Renal cortex interstitium (tissue), 15 donors: ENCODE data around the gene OR7G3. TPM values are rescaled to one million over a fixed set of nuclear protein-coding genes. Genes with fewer than 3 reads are reported as not detected.
A peak's percentile ranks its signal among the peaks of the same experiment; 100 is the strongest.

ENCODE experiments used
- DNase-seq, 11 donors: peaks; one replicate each; pipeline ENCODE4 v3.0.0-alpha.2; 2013; ENCODE audit warnings: low read depth in 9 of 11, low spot score in 4 of 11; ENCODE audit errors: extremely low read depth in 1 of 11
- long read RNA-seq, 16 experiments: transcript quantifications; one replicate each; lab custom pipeline, GENCODE V29; 2026
- polyA plus RNA-seq, 3 donors: library from polyadenylated mRNA; unstranded; fragments of 120-200 nt; gene quantifications; one replicate each; pipeline ENCODE4 v1.2.1, GENCODE V29; 2013; ENCODE audit not compliant: insufficient read length in 3 of 3

Gene OR7G3
- not detected for polyA plus RNA-seq
- long read RNA-seq, donor 1 = 0 reads
- long read RNA-seq, donor 2 = 0 reads
- long read RNA-seq, donor 3 = 0 reads
- long read RNA-seq, donor 4 = 0 reads
- long read RNA-seq, donor 5 = 0 reads
- long read RNA-seq, donor 6 = 0 reads
- long read RNA-seq, donor 7 = 0 reads
- long read RNA-seq, donor 8 = 0 reads
- long read RNA-seq, donor 9 = 0 reads
- long read RNA-seq, donor 10 = 0 reads
- long read RNA-seq, donor 11 = 0 reads
- long read RNA-seq, donor 12 = 0 reads
- long read RNA-seq, donor 13 = 0 reads
- long read RNA-seq, donor 14 = 0 reads
- long read RNA-seq, donor 15 = 0 reads
- long read RNA-seq, donor 16 = 0 reads

GRCh38 chr19:9126900-9127405 is at the start of gene OR7G3:
Gene OR7G3, minus strand, starts transcription at chr19:9126950. Its CDS starts 0 bp downstream, at chr19:9126950.
- DNase-seq = no peak

GRCh38 chr19:9175326-9175725 is 48.6 kb upstream of the OR7G3 start:
- no peak for DNase-seq

GRCh38 chr19:9171393-9171991 is 44.7 kb upstream of the OR7G3 start:
- no peak for DNase-seq

- DNase-seq = no peak
These were observed 40.1 kb upstream of the OR7G3 start for GRCh38 chr19:9166846-9167245.

- no peak for DNase-seq
These were observed 38.5 kb upstream of the OR7G3 start for GRCh38 chr19:9165261-9165660.

GRCh38 chr19:9161427-9161826 is 34.7 kb upstream of the OR7G3 start:
- no peak for DNase-seq

DNA sequence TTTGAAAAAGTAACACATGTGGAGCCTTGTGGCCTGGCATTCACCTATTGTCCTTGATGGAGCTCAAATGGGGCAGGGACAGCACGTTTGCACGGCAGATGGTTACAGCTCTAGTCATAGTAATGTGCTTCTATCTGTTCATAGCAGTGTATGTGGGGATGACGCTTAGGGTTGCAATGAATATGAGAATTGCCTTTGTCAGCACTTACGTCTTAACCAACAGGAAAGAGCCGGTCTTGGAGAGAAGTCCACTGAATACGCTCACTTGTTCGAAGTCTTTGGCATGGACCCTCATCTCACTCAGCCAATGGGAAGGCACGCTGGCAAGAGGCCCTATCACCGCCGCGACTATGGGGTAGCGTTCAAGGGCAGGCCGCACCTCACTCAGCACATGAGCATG is 33.1 kb upstream of the OR7G3 start:
- no peak for DNase-seq

- no peak for DNase-seq
These were observed 29.6 kb upstream of the OR7G3 start for GRCh38 chr19:9156304-9156703.

GRCh38 chr19:9155591-9155990 is 28.8 kb upstream of the OR7G3 start:
- no peak for DNase-seq

DNA sequence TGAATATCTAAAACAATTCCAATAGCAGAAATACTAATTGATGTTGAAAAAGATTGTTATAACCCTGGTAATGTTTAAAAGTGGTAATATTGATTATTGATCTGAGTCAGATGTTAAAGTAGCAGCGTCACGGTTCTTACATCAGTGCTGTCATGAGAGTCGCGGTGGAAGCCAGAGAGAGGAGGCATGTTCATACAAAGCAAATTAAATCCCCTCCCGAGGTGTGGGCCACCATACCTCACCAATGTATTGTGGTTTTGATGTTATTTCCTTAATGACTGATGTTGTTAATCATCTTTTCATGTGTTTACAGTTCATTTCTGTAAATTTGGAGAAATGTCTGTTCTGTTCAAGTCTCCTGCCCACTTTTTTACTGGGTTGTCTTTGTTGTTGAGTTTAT is 24.6 kb upstream of the OR7G3 start:
- DNase-seq = no peak

- no peak for DNase-seq
These were observed 23.9 kb upstream of the OR7G3 start for GRCh38 chr19:9150650-9151049.

DNA sequence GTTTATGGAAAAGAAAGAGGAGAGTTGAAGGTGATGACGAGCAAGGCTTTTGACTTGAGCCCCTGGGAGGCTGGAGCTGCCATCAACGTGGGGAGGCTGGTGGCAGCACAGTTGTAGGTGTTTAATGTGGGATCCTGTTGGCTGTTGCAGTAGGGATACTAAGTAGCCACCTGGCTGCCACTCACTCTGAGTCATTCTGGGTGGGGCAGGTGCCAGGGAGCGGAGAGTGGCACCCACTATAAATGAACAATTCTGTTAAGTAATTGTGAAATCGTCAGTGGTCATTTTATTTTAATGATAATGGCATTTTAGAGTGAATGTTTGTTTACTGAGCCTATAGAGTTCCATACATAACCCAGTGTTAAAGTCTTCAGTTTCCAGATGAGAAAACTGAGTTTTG is 23.2 kb upstream of the OR7G3 start:
- DNase-seq = no peak

DNA sequence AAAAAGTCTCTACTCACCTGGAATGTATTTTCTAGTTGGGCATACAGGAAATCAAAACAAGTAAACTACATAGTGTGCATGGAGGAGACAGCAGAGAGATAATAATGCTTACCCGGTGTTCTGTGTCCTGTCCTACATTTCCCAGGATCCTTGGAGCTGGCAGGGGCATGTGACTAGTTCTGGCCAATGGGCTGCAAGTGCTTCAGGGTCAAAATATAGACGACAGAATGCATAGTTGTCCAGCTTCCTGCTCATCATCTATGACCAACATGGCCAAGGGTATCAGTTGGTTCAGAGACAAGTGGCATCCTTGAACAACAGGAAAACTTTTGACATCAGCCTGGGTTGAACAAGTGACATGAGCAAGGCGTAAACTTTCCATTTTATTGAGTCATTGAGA is 21.9 kb upstream of the OR7G3 start:
- DNase-seq = no peak

DNA sequence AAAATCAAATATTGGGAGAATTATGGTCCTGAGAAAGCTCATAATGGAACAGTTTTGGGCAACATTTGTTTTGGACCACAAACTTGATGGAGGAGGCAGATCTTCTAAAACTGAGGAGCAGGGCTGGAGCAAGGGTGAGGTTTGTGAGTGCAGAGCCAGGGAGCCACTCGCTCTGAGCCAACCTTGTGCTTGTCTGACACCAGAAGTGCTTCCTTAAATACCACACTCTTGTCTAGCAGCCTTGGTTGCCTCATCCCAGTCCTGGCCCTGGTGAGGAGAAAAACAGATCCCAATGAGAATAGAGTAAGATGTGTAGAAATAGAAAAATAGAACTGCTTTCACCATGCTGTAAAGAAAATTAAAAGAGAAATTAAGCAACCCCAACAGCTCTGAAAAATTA is 20.1 kb upstream of the OR7G3 start:
- DNase-seq = no peak

DNA sequence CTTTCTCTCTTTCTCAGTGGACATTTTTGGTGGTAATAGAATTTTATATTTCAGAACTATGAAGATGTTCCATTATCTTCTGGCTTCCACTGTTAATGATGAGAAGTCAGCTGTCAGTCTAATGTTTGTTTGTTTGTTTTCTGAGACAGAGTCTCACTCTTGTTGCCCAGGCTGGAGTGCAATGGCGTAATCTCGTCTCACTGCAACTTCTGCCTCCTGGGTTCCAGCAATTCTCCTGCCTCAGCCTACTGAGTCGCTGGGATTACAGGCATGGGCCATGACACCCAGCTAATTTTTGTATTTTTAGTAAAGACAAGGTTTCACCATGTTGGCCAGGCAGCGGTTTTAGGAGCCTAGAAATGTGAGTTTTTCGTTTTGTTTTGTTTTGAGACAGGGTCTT is 18.2 kb upstream of the OR7G3 start:
- DNase-seq = no peak

GRCh38 chr19:9140159-9140874 is 13.6 kb upstream of the OR7G3 start, which contains the start of gene ZNF317:
Gene ZNF317, plus strand, starts transcription at chr19:9140397. Its CDS starts 15,620 bp downstream, at chr19:9156017.
- DNase-seq = peak; percentile 85 to 97 (median 92)

GRCh38 chr19:9139609-9140158 is 12.9 kb upstream of the OR7G3 start:
- DNase-seq = peak in 3 of 11 donors; percentile 2 to 9 (median 7)

DNA sequence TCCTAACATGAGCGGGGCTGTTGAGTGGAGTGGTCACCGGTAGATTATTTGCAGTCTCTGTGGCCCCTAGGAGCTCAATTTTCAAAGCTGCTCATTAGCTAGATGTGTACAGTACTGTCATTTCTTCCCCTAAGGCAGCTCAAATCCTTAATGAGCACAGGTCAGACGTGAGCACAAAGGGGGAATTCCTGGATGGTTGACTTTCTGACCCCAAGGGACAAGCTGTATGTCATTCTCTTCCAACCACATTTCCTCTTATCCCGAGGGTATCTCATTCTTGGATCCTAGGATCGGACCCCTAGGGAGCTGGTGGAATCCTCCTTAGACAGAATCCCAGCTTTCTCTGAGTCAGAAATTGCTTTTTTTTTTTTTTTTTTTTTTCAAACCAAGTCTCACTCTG is 5.7 kb upstream of the OR7G3 start:
- DNase-seq = no peak

GRCh38 chr19:9130965-9131364 is 4.2 kb upstream of the OR7G3 start:
- DNase-seq = no peak

DNA sequence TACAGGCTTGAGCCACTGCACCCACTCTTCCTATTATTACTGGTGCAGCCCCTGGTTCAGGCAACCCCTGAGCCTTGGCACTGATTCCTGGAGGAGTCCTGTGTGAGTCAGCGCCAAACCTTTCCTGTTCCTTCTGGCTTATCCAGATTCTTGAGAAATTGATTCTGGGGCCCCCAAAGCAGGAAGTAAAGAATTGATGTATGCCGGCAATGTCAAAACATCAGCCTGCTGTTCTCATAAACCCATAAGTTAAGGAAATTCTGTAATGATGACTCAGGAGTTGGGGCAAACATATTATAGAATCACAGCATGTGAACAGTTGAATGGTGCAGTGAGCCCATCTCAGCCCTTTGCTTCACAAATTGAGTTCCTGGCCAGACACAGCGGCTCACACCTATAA is 1.4 kb upstream of the OR7G3 start:
- DNase-seq = no peak
